DMS114 treated with DMSO at 0.1 percent for 48 hours (cell line): ENCODE results near the gene CLK1.
"Not testable (repeated sequence)": the region's sequence is repeated elsewhere in the genome, so short reads cannot be mapped to it uniquely, and the experiment has no call there.

ENCODE experiments used
- DNase-seq: peaks from one replicate; lab custom pipeline; 2025; ENCODE audit not compliant: unreplicated experiment; lab: John Stamatoyannopoulos, UW

The CLK1 gene

DNA sequence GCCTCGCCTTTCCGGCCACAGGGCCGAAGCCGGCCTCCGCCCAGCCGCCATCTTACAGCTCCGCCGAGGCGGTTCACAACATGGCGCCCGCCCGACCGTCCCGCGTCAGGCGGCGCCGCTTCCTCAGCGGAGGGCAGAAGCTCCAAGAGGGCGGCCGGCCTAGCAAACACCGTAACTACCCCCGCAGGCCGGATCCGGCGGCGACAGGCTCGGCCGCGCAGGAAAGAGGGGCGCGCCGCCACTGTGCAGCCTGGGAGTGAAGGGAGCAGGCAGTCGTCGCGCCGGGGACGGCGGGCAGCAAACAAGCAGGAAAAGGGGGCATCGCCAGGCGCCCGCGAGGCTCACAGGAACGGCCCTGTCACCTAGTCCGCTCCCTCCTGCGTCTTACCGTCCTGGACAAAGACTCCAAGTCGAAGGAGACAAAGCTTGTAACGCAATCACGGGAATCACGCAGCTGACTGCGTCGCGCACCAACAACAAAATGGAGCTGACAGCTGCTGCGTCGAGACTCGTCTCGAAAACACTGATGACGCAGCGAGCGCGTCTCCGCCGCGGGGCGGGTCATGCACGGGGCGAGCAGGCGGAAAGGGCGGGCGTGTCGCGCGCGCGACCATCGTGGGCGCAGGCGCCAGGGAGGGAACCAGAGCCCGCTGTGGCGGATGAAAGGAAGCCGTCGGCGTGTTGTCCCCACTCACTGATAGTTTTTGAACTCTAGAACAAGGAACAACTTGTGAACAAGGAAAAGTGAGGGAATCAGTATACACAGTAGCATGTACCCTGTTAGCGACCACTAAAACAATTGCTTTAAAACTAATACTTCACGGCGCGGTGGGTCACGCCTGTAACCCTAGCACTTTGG lies at the start of gene CLK1:
Gene CLK1, minus strand, starts transcription at position 483 of the 859 bp plus-strand sequence. CDS start 2,796 bp downstream, outside the sequence.
- peak; percentile 68 for DNase-seq

- DNase-seq = no peak
Observed at GRCh38 chr2:200913654-200914053, 49.2 kb upstream of the CLK1 start.

- no peak for DNase-seq
Observed at GRCh38 chr2:200909958-200910357, 45.5 kb upstream of the CLK1 start.

DNA sequence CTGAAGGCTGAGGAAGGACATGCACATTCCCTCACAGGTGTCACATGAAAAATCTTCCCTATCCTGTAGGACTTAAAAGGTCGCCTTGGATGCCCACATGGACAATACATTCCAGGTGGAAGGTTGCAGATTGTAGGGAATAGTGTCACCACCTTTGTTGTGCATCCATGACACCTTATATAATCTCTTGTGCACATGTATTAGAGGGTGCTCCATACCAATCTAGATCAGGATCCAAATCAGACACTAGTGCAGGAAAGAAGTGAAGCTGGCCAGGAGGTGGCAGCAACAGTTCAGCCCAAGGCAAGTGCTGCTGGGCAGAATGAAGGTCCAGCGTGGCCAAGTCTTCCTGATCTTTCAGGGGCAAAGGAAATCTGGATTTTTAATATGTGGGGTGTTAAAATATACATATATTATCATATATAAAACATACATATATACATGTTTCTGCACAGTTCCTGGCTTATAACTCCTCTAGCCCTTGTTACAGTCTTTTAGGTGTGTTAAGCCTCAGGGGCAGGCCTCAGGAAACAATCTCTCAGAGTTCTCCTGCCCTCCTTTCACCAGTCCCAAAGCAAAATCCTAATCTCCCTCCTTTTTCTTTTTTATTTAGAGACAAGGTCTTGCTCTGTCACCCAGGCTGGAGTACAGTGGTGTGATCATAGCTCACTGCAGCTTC lies 41.3 kb upstream of the CLK1 start:
- peak; percentile 70 for DNase-seq

DNA sequence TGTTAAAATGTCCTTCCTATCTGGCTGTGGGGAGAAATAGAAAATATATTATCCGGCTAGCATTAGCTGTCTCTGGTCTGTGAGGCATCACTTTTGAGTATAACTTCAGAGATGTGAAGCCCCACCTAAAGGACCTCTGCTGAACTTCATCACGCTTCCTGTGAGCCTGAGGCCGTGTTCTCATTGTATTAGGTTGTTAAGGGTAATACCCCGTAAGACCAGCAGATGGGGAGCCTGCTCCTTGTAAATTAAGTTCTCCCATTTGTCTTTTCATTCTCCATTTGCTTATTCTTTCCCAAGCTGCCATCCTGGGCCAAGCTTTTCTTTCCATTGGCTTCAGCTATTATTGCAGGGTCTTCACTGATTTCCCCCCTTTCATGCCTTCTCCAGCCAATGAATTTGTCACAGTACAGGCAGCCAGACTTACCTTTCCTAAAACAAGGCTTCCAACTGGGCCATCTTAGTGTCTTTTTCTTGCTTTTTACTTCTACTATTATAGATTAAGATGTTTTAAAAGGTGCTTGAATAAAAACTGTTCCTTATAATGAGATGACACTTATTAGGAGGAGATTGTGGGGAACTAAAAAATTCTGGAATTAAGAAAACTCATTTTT lies 37.1 kb upstream of the CLK1 start:
- DNase-seq = peak; percentile 74

DNA sequence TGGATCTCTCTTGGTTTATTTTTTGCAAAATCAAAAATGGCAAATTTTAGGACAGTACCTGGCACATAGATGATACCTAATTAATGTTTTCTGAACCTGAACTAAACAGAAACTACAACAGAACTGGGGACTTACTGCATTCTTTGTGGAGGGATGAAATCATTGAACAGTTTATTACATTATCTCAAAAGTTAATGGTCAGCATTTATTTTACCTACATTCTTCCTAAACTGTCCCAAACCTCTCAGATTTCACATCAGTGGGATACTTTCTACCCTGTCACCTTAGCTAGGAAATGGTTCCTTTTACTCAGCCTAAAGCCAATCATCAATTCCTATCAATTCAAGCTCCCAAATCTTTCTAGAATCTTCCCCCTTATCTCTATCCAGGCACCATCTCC lies 35.0 kb upstream of the CLK1 start:
- DNase-seq = no peak

GRCh38 chr2:200888704-200889625 lies 24.5 kb upstream of the CLK1 start, which contains the start of the genes NIF3L1 and PPIL3:
Gene NIF3L1, plus strand, starts transcription at chr2:200889371. Its CDS starts 2,573 bp downstream, at chr2:200891944.
Gene PPIL3, minus strand, starts transcription at chr2:200889077. Its CDS starts 1,462 bp downstream, at chr2:200887615.
- peak; percentile 94 for DNase-seq

DNA sequence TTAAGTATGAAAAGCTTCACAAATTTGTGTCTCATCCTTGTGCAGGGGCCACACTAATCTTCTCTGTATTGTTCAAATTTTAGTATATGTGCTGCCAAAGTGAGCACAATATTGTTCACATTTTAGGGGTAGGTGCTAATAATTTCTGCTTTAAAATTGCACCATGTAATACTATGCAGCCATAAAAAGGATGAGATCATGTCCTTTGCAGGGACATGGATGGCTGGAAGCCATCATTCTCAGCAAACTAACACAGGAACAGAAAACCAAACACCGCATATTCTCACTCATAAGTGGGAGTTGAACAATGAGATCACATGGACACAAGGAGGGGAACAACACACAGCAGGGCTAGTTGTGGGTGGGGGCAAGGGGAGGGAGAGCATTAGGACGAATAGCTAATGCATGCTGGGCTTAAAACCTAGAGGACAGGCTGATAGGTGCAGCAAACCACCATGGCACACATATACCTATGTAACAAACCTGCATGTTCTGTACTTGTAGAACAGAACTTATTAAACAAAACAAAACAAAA lies 17.3 kb upstream of the CLK1 start:
- not testable (repeated sequence) for DNase-seq

GRCh38 chr2:200878289-200878880 lies 13.9 kb upstream of the CLK1 start:
- no peak for DNase-seq

- no peak for DNase-seq
Observed at GRCh38 chr2:200877443-200877842, 13.0 kb upstream of the CLK1 start.

DNA sequence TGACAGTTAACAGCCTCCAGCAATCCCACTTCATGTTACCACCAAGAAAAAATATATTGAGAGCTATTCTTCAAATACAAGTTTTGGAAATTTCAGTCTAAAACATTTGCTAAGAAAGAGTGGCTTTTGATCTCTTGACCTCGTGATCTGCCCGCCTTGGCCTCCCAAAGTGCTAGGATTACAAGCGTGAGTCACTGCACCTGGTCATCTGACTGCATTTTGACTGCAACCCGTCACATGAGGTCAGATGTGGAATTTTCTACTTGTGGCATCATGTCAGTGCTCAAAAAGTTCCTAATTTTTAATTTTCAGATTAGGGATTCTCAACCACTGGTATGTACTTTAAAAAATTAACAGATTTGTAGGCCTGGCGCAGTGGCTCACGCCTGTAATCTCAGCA lies 9.1 kb upstream of the CLK1 start:
- no peak for DNase-seq

GRCh38 chr2:200871151-200871550 lies 6.7 kb upstream of the CLK1 start:
- no peak for DNase-seq

- no peak for DNase-seq
Observed at GRCh38 chr2:200869014-200869413, 4.6 kb upstream of the CLK1 start.

- no peak for DNase-seq
Observed at GRCh38 chr2:200863782-200864175, 679 bp downstream of the CLK1 start.

DNA sequence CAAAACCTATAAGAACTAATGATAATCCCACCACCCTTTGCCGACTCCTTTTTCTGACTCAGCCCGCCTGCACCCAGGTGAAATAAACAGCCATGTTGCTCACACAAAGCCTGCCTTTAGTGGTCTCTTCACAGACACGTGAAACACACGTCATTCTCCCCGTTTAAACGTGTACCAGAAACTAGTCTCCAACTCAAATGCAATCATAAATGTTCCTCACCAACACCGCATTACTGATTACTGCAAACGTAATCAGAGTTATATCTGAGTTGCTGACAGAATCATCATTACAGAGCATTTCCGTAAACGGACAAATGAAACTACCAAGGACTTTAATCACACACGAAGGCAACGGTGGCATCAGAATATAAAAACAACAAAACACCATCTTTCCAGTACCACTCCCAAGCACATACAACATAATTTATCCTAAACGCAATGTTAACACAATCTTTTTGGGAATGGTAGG lies 1.9 kb downstream of the CLK1 start:
- peak; percentile 26 for DNase-seq

DNA sequence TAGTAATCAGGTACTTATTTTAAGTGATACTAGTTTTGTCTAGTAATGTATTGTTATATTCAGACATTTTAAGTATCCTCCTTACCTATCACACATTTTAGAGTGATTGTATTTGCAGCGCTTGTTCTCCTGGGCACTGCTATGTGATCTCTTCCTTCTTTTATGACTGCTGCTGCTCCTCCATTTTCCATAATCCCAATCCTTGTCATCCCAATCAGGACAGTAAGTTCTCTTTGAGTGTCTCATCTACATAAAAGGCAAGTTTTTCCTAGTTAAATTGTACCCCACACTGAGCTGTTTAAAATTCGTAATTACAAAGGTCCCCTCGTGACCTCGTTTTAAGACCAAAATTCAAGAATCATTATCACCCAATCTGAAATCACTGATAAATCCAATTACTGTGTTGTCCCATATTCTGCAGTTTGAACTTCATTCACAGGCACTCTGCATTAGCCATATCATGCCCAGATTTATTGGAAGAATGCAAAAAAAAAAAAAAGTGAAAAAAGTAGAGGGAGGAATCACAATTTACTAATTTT lies 2.8 kb downstream of the CLK1 start:
- DNase-seq = no peak

DNA sequence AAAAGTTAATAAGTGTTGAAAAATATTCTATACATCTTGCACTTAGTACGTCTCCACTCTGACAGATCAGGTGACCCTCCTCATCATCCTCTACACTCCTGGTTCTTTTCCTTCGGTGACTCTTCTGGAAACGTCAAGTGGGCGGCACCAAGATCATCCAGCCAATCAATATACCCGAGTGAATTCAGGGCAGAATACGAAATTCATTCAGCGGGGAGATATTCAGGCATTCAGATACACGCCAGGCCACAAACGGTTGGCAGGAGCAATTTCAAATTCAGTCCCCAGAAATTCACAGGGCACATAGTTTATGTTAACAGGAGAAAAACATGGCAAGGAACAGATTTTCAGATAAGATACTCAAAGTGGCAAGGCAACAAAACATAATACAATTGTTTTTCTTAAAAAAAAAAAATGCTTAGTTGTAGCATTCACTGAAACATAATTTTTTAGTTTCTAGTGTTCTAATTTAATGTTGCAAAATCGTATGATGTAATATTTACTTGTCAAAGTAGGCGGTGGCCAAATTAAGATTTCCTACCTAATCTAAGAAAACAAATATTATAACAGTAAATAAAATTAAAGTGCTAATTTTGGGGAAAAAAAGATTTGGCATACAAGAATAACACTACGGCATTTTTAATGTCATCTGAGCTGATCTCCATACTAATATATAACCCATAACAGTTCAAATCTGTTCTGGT lies 4.2 kb downstream of the CLK1 start:
- DNase-seq = no peak

DNA sequence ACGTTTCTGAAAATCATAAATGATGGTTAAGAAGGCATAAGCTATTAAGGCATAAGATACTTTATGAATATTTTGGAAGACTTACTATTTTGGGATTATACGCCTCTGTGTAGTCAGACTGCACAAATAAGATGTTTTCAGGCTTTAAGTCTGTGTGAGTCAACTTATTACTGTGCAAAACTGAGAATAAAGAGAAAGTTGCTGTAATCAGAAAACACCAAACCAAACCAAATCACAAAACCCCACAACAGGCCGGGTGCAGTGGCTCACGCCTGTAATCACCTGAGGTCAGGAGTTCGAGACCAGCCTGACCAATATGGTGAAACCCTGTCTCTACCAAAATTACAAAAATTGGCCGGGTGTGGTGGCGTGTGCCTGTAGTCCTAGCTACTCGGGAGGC lies 7.7 kb downstream of the CLK1 start:
- DNase-seq = no peak

GRCh38 chr2:200852605-200853004 lies 11.9 kb downstream of the CLK1 start:
- no peak for DNase-seq
